Right atrium auricular region (tissue), 2 donors: ENCODE results near the gene SH3TC1. TPM values are rescaled to one million over a fixed set of nuclear protein-coding genes. Genes with fewer than 3 reads are reported as not detected.

Source experiments
- DNase-seq: peaks from one replicate; pipeline ENCODE4 v3.0.0-alpha.2; 2019; ENCODE audit warnings: low spot score
- H3K27ac ChIP-seq, 2 donors: fragments of 200-600 bp; sonication (generic); 1 replicate in 1 of 2; 2 replicates in 1 of 2; pipeline ENCODE4 v1.5.1; 2016 to 2019
- H3K27me3 ChIP-seq, 2 donors: fragments of 200-600 bp; sonication (generic); one replicate each; pipeline versions ENCODE4 v1.5.1 to v1.6.0; 2017 to 2019
- H3K36me3 ChIP-seq: fragments of 200-600 bp; sonication (generic); one replicate; pipeline ENCODE4 v1.5.1; 2016
- H3K4me1 ChIP-seq, 2 donors: fragments of 200-600 bp; sonication (generic); one replicate each; pipeline versions ENCODE4 v1.5.1 to v1.6.0; 2017 to 2019
- H3K4me3 ChIP-seq, 2 donors: fragments of 200-600 bp; sonication (generic); 1 replicate in 1 of 2; 2 replicates in 1 of 2; pipeline ENCODE4 v1.5.1; 2017 to 2019; ENCODE audit warnings: mild to moderate bottlenecking in 1 of 2, moderate library complexity in 1 of 2
- H3K9me3 ChIP-seq, 2 donors: fragments of 200-600 bp; sonication (generic); one replicate each; pipeline ENCODE4 v1.5.1; 2019
- total RNA-seq, 2 donors: library from RNA; depleted of rRNA; stranded (reverse); fragments of >200 nt; gene quantifications; one replicate each; pipeline ENCODE4 v1.1.0, GENCODE V29; 2016
- TF ChIP-seq, protein P1 (sequence below), 2 donors: fragments of 200-600 bp; sonication (generic); IDR thresholded peaks; one replicate each; pipeline ENCODE4 v1.5.1; 2019; ENCODE audit warnings: antibody characterized with exemption in 2 of 2

SH3TC1 gene
- total RNA-seq, 2 donors from 2014 or later = 8.9 to 13.9 TPM

GRCh38 chr4:8162625-8163024 lies 36.5 kb upstream of the SH3TC1 start:
- TF ChIP-seq, protein P1, sequence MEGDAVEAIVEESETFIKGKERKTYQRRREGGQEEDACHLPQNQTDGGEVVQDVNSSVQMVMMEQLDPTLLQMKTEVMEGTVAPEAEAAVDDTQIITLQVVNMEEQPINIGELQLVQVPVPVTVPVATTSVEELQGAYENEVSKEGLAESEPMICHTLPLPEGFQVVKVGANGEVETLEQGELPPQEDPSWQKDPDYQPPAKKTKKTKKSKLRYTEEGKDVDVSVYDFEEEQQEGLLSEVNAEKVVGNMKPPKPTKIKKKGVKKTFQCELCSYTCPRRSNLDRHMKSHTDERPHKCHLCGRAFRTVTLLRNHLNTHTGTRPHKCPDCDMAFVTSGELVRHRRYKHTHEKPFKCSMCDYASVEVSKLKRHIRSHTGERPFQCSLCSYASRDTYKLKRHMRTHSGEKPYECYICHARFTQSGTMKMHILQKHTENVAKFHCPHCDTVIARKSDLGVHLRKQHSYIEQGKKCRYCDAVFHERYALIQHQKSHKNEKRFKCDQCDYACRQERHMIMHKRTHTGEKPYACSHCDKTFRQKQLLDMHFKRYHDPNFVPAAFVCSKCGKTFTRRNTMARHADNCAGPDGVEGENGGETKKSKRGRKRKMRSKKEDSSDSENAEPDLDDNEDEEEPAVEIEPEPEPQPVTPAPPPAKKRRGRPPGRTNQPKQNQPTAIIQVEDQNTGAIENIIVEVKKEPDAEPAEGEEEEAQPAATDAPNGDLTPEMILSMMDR (IDR thresholded peaks at IDR 0.05) = no peak
- DNase-seq = no peak
- Histone ChIP-seq H3K9me3 (no peaks in the 10 kb centered on the region), H3K27ac (no peak overlapping the region), H3K4me3 (no peak overlapping the region), H3K4me1 (peaks cover 0 to 23% of the 10 kb centered on the region in 2 donors), H3K27me3 (no peaks in the 10 kb centered on the region), H3K36me3 (no peaks in the 10 kb centered on the region)

GRCh38 chr4:8163026-8163425 lies 36.1 kb upstream of the SH3TC1 start:
- Histone ChIP-seq H3K27ac (no peak overlapping the region), H3K36me3 (no peaks in the 10 kb centered on the region), H3K4me3 (no peak overlapping the region), H3K9me3 (peaks cover 0 to 3% of the 10 kb centered on the region in 2 donors), H3K27me3 (no peaks in the 10 kb centered on the region), H3K4me1 (peaks cover 0 to 19% of the 10 kb centered on the region in 2 donors)
- DNase-seq = no peak
- TF ChIP-seq, protein P1 (IDR thresholded peaks at IDR 0.05) = no peak

GRCh38 chr4:8163436-8164193 lies 35.5 kb upstream of the SH3TC1 start:
- Histone ChIP-seq H3K36me3 (no peaks in the 10 kb centered on the region), H3K27me3 (no peaks in the 10 kb centered on the region), H3K27ac (no peak overlapping the region), H3K4me1 (peaks cover 0 to 14% of the 10 kb centered on the region in 2 donors), H3K9me3 (peaks cover 4 to 9% of the 10 kb centered on the region in 2 donors), H3K4me3 (no peak overlapping the region)
- TF ChIP-seq, protein P1 (IDR thresholded peaks at IDR 0.05) = no peak
- DNase-seq = no peak

GRCh38 chr4:8164194-8164565 lies 34.9 kb upstream of the SH3TC1 start:
- H3K4me3 ChIP-seq = no peak overlapping the region
- peaks cover 0 to 13% of the 10 kb centered on the region in 2 donors for H3K4me1 ChIP-seq
- H3K27me3 ChIP-seq = no peaks in the 10 kb centered on the region
- no peaks in the 10 kb centered on the region for H3K36me3 ChIP-seq
- no peak overlapping the region for H3K27ac ChIP-seq
- DNase-seq = no peak
- TF ChIP-seq, protein P1 (IDR thresholded peaks at IDR 0.05) = no peak
- peaks cover 4 to 14% of the 10 kb centered on the region in 2 donors for H3K9me3 ChIP-seq

GRCh38 chr4:8164687-8165086 lies 34.4 kb upstream of the SH3TC1 start:
- H3K9me3 ChIP-seq = peaks cover 4 to 14% of the 10 kb centered on the region in 2 donors
- no peak overlapping the region for H3K4me3 ChIP-seq
- H3K36me3 ChIP-seq = no peaks in the 10 kb centered on the region
- TF ChIP-seq, protein P1 (IDR thresholded peaks at IDR 0.05) = no peak
- peaks cover 0 to 8% of the 10 kb centered on the region in 2 donors for H3K4me1 ChIP-seq
- no peak for DNase-seq
- no peaks in the 10 kb centered on the region for H3K27me3 ChIP-seq
- H3K27ac ChIP-seq = no peak overlapping the region
